Cerebellar nuclear complex (tissue), 1 donor: Measurements from ENCODE around the gene PAIP2.

ENCODE experiments used
- DNase-seq, 2 experiments: peaks; one replicate each; lab custom pipeline; 2025; lab: John Stamatoyannopoulos, UW

Gene PAIP2

GRCh38 chr5:139410121-139410992 is 68.7 kb downstream of the PAIP2 start:
- DNase-seq = no peak

- no peak for DNase-seq
These were observed 69.6 kb downstream of the PAIP2 start for GRCh38 chr5:139410993-139411828.

DNA sequence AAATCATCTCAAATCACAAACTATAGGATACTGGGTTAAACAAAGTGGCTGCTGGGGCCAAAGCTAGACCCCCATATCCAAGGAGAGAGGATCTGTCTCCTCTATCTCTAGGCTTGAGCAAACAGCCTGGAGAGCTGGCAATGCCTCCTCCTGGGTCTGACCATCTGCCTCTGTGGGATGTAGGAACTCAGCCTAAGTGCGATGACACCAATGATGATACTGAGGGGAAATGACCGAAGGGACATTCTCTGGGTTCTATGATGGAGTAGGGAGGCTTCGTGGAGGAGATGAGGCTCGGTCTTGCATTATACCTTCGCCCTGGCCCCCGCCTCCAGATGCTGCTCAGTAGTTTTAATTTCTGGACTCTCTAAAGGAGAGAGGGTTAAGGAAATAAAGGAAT is 71.5 kb downstream of the PAIP2 start:
- DNase-seq = no peak

GRCh38 chr5:139413963-139414362 is 72.3 kb downstream of the PAIP2 start:
- no peak for DNase-seq

DNA sequence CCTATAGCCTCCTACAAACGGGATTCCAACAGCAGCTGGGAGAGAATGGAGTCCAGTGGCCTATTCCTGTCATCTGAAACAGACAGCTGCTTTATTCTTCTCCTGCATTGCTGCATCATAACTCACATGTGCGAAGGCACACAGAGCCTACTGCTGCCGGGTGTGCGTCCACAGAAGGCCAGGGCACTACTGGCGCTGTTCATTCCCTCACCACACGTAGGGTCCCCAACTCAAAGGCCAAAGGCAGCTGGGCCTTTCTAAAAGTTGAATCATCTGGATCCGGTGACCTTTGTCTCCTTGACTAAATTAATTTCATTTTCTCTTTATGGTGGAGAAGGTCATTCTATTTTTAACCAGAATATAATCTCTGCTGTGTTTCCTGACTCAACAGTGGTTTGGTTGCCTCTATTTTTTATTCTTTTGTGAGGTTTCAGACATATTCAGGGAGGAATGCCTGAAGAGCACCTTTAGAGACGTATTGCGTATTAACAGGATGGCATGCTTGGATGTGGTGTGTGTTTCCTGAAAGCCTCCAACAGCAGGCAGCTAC is 73.0 kb downstream of the PAIP2 start:
- no peak for DNase-seq

DNA sequence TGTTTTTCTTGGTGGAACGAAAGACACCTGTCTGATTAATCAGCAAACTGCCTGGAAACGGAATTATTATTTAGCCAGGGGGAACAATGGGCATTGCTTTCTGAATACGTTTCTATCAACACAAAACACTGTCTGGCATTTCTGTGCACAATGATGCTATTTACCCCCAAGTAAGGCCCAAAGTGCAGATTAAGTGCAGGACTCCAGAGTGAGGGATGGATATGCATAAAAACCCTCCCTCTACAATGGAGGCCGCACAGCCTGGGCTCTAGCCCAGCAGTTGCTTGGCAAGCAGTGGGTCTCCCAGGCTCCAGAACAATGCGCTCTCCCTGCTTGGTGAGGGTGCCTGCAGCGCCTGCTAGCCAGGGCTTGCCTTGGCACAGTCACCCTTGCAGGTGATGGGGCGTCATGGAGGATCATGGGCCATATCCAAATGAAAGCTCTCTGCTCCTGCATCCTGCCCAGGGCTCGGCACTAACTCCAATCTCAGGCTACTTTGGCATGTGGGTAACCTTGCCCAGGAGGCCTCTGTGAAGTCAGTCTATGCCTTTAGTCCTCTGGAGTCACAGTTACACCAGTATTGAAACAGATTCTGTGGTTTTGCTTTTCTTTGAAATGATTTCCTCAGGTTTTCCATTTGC is 73.7 kb downstream of the PAIP2 start:
- peak; percentile 32 to 33 for DNase-seq

DNA sequence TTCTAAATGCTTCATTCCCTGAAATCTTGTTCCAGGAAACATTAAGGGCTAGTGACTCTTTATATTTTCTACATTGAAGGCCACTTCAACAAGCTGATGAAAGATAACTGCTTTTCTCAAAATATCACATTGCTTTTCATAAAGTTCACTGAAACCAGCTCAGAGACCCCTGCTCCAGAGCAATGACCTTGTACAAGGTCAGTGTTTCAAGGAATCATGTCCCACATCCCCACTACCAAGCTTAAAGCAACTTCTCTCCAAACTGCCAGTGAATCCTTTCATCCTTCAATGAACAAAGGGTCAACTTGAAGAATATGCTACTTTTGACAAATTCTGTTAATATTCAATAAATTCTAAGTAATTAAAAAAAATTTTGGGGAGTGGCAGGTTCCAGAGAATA is 74.2 kb downstream of the PAIP2 start:
- DNase-seq = no peak

DNA sequence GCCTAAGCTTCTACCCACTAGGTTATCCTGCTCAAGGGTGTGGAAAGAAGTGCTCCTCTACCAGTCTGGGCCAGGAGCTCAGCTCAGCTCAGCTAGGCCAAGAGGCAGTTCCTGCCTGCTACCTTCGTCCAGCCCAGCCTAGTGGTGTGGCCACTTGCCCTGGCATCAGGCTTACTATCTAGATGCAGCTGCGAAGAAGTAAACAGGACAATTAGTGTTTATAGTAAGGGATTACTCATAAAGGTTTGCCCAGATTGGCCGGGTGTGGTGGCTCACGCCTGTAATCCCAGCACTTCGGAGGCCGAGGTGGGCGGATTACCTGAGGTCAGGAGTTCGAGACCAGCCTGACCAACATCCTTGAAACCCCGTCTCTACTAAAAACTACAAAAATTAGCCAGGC is 75.0 kb downstream of the PAIP2 start:
- DNase-seq = no peak

DNA sequence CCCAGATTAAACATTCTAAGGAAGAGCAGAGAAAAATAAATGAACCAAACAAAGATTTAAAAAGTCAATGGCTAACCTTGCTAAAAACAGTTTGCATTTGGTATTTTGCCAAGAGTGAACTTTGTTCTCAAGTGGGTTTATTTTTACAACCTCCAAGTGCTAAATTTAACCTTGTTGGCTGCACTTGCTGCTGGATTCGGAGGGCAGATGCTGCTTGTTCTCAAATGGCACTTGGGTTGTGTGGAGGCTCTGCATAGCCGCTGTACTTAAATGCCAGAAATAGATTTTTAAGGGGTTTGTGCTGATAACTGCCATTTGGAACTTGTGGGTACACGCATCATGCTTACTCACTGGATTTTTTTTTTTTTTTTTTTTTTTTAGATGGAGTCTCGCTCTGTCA is 75.6 kb downstream of the PAIP2 start:
- DNase-seq = no peak

- no peak for DNase-seq
These were observed 77.1 kb downstream of the PAIP2 start for GRCh38 chr5:139418793-139419192.
